ENCODE results near the gene FGF4.

FGF4 gene

GRCh38 chr11:69814411-69814810 is 39.3 kb upstream of the FGF4 start:
- no peak overlapping the region for H3K27ac Mint-ChIP-seq
- DNase-seq (ENCODE audit: low spot score in 2 of 2) (no peak), ATAC-seq (ENCODE audit: low read depth) (no peak)
- H3K36me3 Mint-ChIP-seq, result peaks cover 2% of the 10 kb centered on the region
- H3K4me3 Mint-ChIP-seq, result no peak overlapping the region
- H3K9me3 Mint-ChIP-seq, result peaks cover 4% of the 10 kb centered on the region
- H3K27me3 Mint-ChIP-seq, result peaks cover 27% of the 10 kb centered on the region
- peaks cover 5% of the 10 kb centered on the region for H3K4me1 Mint-ChIP-seq

GRCh38 chr11:69813839-69814238 is 38.7 kb upstream of the FGF4 start:
- no peak overlapping the region for H3K27ac Mint-ChIP-seq
- H3K9me3 Mint-ChIP-seq, result peaks cover 4% of the 10 kb centered on the region
- H3K36me3 Mint-ChIP-seq, result peaks cover 2% of the 10 kb centered on the region
- no peak for DNase-seq (ENCODE audit: low spot score in 2 of 2)
- ATAC-seq (ENCODE audit: low read depth), result no peak
- peaks cover 28% of the 10 kb centered on the region for H3K27me3 Mint-ChIP-seq
- no peak overlapping the region for H3K4me3 Mint-ChIP-seq
- H3K4me1 Mint-ChIP-seq, result peaks cover 5% of the 10 kb centered on the region

GRCh38 chr11:69812946-69813345 is 37.8 kb upstream of the FGF4 start:
- Mint-ChIP-seq H3K4me1 (peaks cover 5% of the 10 kb centered on the region), H3K27me3 (peaks cover 30% of the 10 kb centered on the region), H3K36me3 (peaks cover 2% of the 10 kb centered on the region), H3K27ac (no peak overlapping the region), H3K4me3 (no peak overlapping the region), H3K9me3 (peaks cover 4% of the 10 kb centered on the region)
- DNase-seq (ENCODE audit: low spot score in 2 of 2) (no peak), ATAC-seq (ENCODE audit: low read depth) (no peak)

GRCh38 chr11:69812256-69812655 is 37.1 kb upstream of the FGF4 start:
- peaks cover 4% of the 10 kb centered on the region for H3K9me3 Mint-ChIP-seq
- DNase-seq (ENCODE audit: low spot score in 2 of 2) (no peak), ATAC-seq (ENCODE audit: low read depth) (no peak)
- H3K27ac Mint-ChIP-seq, result no peak overlapping the region
- H3K4me1 Mint-ChIP-seq, result peaks cover 5% of the 10 kb centered on the region
- no peak overlapping the region for H3K4me3 Mint-ChIP-seq
- peaks cover 30% of the 10 kb centered on the region for H3K27me3 Mint-ChIP-seq
- peaks cover 2% of the 10 kb centered on the region for H3K36me3 Mint-ChIP-seq

- Mint-ChIP-seq H3K9me3 (peaks cover 4% of the 10 kb centered on the region), H3K4me3 (no peak overlapping the region), H3K27me3 (peaks cover 29% of the 10 kb centered on the region), H3K36me3 (peaks cover 2% of the 10 kb centered on the region), H3K4me1 (peaks cover 5% of the 10 kb centered on the region), H3K27ac (no peak overlapping the region)
- DNase-seq (ENCODE audit: low spot score in 2 of 2) (no peak), ATAC-seq (ENCODE audit: low read depth) (no peak)
These were observed 36.3 kb upstream of the FGF4 start for GRCh38 chr11:69811431-69811830.

GRCh38 chr11:69810289-69811118 is 35.4 kb upstream of the FGF4 start:
- peaks cover 5% of the 10 kb centered on the region for H3K4me1 Mint-ChIP-seq
- peaks cover 27% of the 10 kb centered on the region for H3K27me3 Mint-ChIP-seq
- H3K27ac Mint-ChIP-seq, result no peak overlapping the region
- H3K4me3 Mint-ChIP-seq, result no peak overlapping the region
- H3K36me3 Mint-ChIP-seq, result peaks cover 2% of the 10 kb centered on the region
- DNase-seq (ENCODE audit: low spot score in 2 of 2) (no peak), ATAC-seq (ENCODE audit: low read depth) (no peak)
- H3K9me3 Mint-ChIP-seq, result peaks cover 4% of the 10 kb centered on the region

- no peak overlapping the region for H3K27ac Mint-ChIP-seq
- DNase-seq (ENCODE audit: low spot score in 2 of 2) (no peak), ATAC-seq (ENCODE audit: low read depth) (no peak)
- H3K4me3 Mint-ChIP-seq, result no peak overlapping the region
- H3K36me3 Mint-ChIP-seq, result no peaks in the 10 kb centered on the region
- H3K27me3 Mint-ChIP-seq, result peaks cover 16% of the 10 kb centered on the region
- no peaks in the 10 kb centered on the region for H3K9me3 Mint-ChIP-seq
- H3K4me1 Mint-ChIP-seq, result no peaks in the 10 kb centered on the region
These were observed 33.5 kb upstream of the FGF4 start for GRCh38 chr11:69808667-69809086.

- H3K27me3 Mint-ChIP-seq, result peaks cover 14% of the 10 kb centered on the region
- H3K4me3 Mint-ChIP-seq, result no peak overlapping the region
- no peak overlapping the region for H3K27ac Mint-ChIP-seq
- no peaks in the 10 kb centered on the region for H3K9me3 Mint-ChIP-seq
- H3K36me3 Mint-ChIP-seq, result no peaks in the 10 kb centered on the region
- DNase-seq (ENCODE audit: low spot score in 2 of 2) (no peak), ATAC-seq (ENCODE audit: low read depth) (no peak)
- no peaks in the 10 kb centered on the region for H3K4me1 Mint-ChIP-seq
These were observed 32.1 kb upstream of the FGF4 start for GRCh38 chr11:69807106-69807815.

- peaks cover 12% of the 10 kb centered on the region for H3K27me3 Mint-ChIP-seq
- DNase-seq (ENCODE audit: low spot score in 2 of 2), result no peak
- no peaks in the 10 kb centered on the region for H3K36me3 Mint-ChIP-seq
- ATAC-seq (ENCODE audit: low read depth), result no peak
- no peaks in the 10 kb centered on the region for H3K4me1 Mint-ChIP-seq
- H3K4me3 Mint-ChIP-seq, result no peak overlapping the region
- no peak overlapping the region for H3K27ac Mint-ChIP-seq
- H3K9me3 Mint-ChIP-seq, result no peaks in the 10 kb centered on the region
These were observed 29.8 kb upstream of the FGF4 start for GRCh38 chr11:69804769-69805508.

GRCh38 chr11:69803604-69804218 is 28.6 kb upstream of the FGF4 start:
- H3K4me1 Mint-ChIP-seq, result no peaks in the 10 kb centered on the region
- ATAC-seq (ENCODE audit: low read depth) (no peak), DNase-seq (ENCODE audit: low spot score in 2 of 2) (no peak)
- no peak overlapping the region for H3K4me3 Mint-ChIP-seq
- H3K27me3 Mint-ChIP-seq, result peaks cover 8% of the 10 kb centered on the region
- no peaks in the 10 kb centered on the region for H3K36me3 Mint-ChIP-seq
- H3K27ac Mint-ChIP-seq, result no peak overlapping the region
- no peaks in the 10 kb centered on the region for H3K9me3 Mint-ChIP-seq

- no peaks in the 10 kb centered on the region for H3K4me1 Mint-ChIP-seq
- H3K27ac Mint-ChIP-seq, result no peak overlapping the region
- H3K36me3 Mint-ChIP-seq, result no peaks in the 10 kb centered on the region
- peaks cover 7% of the 10 kb centered on the region for H3K27me3 Mint-ChIP-seq
- H3K4me3 Mint-ChIP-seq, result no peak overlapping the region
- H3K9me3 Mint-ChIP-seq, result no peaks in the 10 kb centered on the region
- ATAC-seq (ENCODE audit: low read depth) (no peak), DNase-seq (ENCODE audit: low spot score in 2 of 2) (no peak)
These were observed 27.9 kb upstream of the FGF4 start for GRCh38 chr11:69803022-69803421.

GRCh38 chr11:69802590-69802989 is 27.4 kb upstream of the FGF4 start:
- ATAC-seq (ENCODE audit: low read depth) (no peak), DNase-seq (ENCODE audit: low spot score in 2 of 2) (no peak)
- Mint-ChIP-seq H3K36me3 (no peaks in the 10 kb centered on the region), H3K4me1 (no peaks in the 10 kb centered on the region), H3K9me3 (no peaks in the 10 kb centered on the region), H3K4me3 (no peak overlapping the region), H3K27me3 (peaks cover 6% of the 10 kb centered on the region), H3K27ac (no peak overlapping the region)

GRCh38 chr11:69801513-69802335 is 26.6 kb upstream of the FGF4 start:
- Mint-ChIP-seq H3K27ac (no peak overlapping the region), H3K9me3 (no peaks in the 10 kb centered on the region), H3K4me1 (no peaks in the 10 kb centered on the region), H3K36me3 (no peaks in the 10 kb centered on the region), H3K27me3 (peaks cover 6% of the 10 kb centered on the region), H3K4me3 (no peak overlapping the region)
- ATAC-seq (ENCODE audit: low read depth) (peak; percentile 35), DNase-seq (ENCODE audit: low spot score in 2 of 2) (peak in 1 of 2 donors; percentile 16)
